Measurements from ENCODE around the gene PLEKHA1. TPM values are rescaled to one million over a fixed set of nuclear protein-coding genes. Genes with fewer than 3 reads are reported as not detected.

PLEKHA1 gene
- total and polyA plus RNA-seq, 2 donors (not counting 3 experiments of a cell fraction or from before 2014, with no cell fraction given) = 21.6 to 58.8 TPM

DNA sequence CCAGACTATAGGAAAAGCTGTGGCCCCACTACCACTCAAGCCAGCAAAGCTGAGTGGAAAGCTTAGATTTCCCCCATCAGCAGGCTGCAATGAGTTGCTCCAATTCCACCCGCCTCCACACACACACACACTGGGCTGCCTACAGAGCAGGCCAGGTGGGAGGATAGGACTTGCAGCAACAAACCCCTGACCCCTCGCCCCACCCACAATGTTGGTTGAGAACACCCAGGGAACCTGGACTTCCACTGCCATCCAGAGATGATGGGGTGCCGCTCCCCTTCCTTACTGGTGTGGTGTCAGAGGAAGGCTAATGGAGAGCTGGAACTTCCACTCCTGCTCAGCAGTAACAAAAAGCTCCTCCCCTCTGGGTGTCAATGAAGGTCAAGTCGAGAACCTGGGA lies 16.8 kb upstream of the PLEKHA1 start:
- H3K9ac ChIP-seq (replicated peaks; ENCODE audit: extremely low read depth, insufficient read depth, low read length) = no peak overlapping the region
- peaks cover 0 to 4% of the 10 kb centered on the region in 2 experiments for H3K27me3 ChIP-seq (ENCODE audit: control insufficient read depth in 2 of 2, insufficient read depth in 2 of 2, low read length in 2 of 2)
- BruUV-seq (replicated peaks) = no TSS peak
- intact Hi-C loops (cut with micrococcal nuclease) = no loop called here
- no peaks in the 10 kb centered on the region for H3K36me3 ChIP-seq (ENCODE audit: control insufficient read depth in 2 of 2, extremely low read depth in 1 of 2, insufficient read depth in 2 of 2, low read length in 2 of 2)
- H3K27ac ChIP-seq (ENCODE audit: insufficient read depth, low read depth, low read length) = no peak overlapping the region
- ChIA-PET CTCF (interaction anchor here (1.3 to 1.7 kb wide), 2 partner anchors 17 to 208 kb away, joined by 3 to 4 read pairs; partner anchors contain the start of gene PLEKHA1), POLR2A (no interaction called here)
- no peaks in the 10 kb centered on the region for H3K9me1 ChIP-seq (replicated peaks; ENCODE audit: control insufficient read depth, extremely low read depth, insufficient read depth, low read length)
- no peak for DNase-seq (ENCODE audit: low read depth, low spot score)
- TF ChIP-seq FOS (IDR thresholded peaks at IDR 0.05; ENCODE audit: borderline replicate concordance, insufficient read depth, low read length) (no peak), EZH2 (IDR thresholded peaks at IDR 0.05; ENCODE audit: borderline replicate concordance, low read depth, low read length, severe bottlenecking) (no peak), GATA2 (IDR thresholded peaks at IDR 0.05; ENCODE audit: insufficient read depth, insufficient read length, low read depth, low read length) (no peak), POLR2AphosphoS5 (IDR thresholded peaks at IDR 0.05; ENCODE audit: insufficient read depth, low read depth, low read length) (no peak), MYC (IDR thresholded peaks at IDR 0.05; ENCODE audit: low read depth, low read length) (no peak), POLR2A (IDR thresholded peaks at IDR 0.05; ENCODE audit: low read depth, low read length) (no peak), JUN (IDR thresholded peaks at IDR 0.05; ENCODE audit: borderline replicate concordance, insufficient read depth, insufficient read length, low read depth) (no peak)
- TF ChIP-seq, protein P1, sequence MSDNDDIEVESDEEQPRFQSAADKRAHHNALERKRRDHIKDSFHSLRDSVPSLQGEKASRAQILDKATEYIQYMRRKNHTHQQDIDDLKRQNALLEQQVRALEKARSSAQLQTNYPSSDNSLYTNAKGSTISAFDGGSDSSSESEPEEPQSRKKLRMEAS (IDR thresholded peaks at IDR 0.05; ENCODE audit: insufficient read depth, insufficient read length) = no peak
- TF ChIP-seq, protein P2, sequence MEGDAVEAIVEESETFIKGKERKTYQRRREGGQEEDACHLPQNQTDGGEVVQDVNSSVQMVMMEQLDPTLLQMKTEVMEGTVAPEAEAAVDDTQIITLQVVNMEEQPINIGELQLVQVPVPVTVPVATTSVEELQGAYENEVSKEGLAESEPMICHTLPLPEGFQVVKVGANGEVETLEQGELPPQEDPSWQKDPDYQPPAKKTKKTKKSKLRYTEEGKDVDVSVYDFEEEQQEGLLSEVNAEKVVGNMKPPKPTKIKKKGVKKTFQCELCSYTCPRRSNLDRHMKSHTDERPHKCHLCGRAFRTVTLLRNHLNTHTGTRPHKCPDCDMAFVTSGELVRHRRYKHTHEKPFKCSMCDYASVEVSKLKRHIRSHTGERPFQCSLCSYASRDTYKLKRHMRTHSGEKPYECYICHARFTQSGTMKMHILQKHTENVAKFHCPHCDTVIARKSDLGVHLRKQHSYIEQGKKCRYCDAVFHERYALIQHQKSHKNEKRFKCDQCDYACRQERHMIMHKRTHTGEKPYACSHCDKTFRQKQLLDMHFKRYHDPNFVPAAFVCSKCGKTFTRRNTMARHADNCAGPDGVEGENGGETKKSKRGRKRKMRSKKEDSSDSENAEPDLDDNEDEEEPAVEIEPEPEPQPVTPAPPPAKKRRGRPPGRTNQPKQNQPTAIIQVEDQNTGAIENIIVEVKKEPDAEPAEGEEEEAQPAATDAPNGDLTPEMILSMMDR (IDR thresholded peaks at IDR 0.05; ENCODE audit: extremely low read depth in 1 of 2, insufficient read depth in 1 of 2, low read depth in 1 of 2, low read length in 2 of 2) = no peak
- H3K4me1 ChIP-seq (ENCODE audit: control insufficient read depth, extremely low read depth, insufficient read depth, low read length) = no peaks in the 10 kb centered on the region
- no peaks in the 10 kb centered on the region for H3K9me3 ChIP-seq (replicated peaks; ENCODE audit: control insufficient read depth, insufficient read depth, low read length)
- H4K20me1 ChIP-seq (replicated peaks; ENCODE audit: control insufficient read depth, extremely low read depth, insufficient read depth, low read length) = no peaks in the 10 kb centered on the region
- no peak overlapping the region for H2AFZ ChIP-seq (ENCODE audit: low read depth, low read length)
- no peak overlapping the region for H3K4me2 ChIP-seq (ENCODE audit: insufficient read depth, low read length)
- no peaks in the 10 kb centered on the region for H3K79me2 ChIP-seq (ENCODE audit: control insufficient read depth, insufficient read depth, low read length)
- dilution Hi-C loops (cut with MboI; ENCODE audit: extremely low pct_ligation_motif_present, low sequenced_read_pairs) = no loop called here
- FAIRE-seq = no peak
- no peak overlapping the region for H3K4me3 ChIP-seq (replicated peaks in 1 of 3; ENCODE audit: insufficient read depth in 1 of 3, low read depth in 1 of 3, low read length in 3 of 3)
